AG04450 (cell line): ENCODE results near the gene PCDHA4. TPM values are rescaled to one million over a fixed set of nuclear protein-coding genes. Genes with fewer than 3 reads are reported as not detected.

ENCODE experiments used
- CTCF ChIA-PET: fragments of 300-600, 350-600 bp; formaldehyde crosslinking; extraction: SDS; loops from one replicate; lab custom pipeline; 2022; ENCODE audit warnings: antibody characterized with exemption, inconsistent platforms; lab: Charles Lee
- POLR2A ChIA-PET: fragments of 350-600 bp; formaldehyde crosslinking; extraction: SDS; loops from one replicate; lab custom pipeline; 2021; ENCODE audit warnings: antibody characterized with exemption, inconsistent platforms; lab: Yijun Ruan, JAX
- DNase-seq: peaks from one replicate; pipeline ENCODE4 v3.0.0-alpha.2; 2011; ENCODE audit warnings: low read depth, low spot score
- H3K27ac ChIP-seq: one replicate; pipeline ENCODE4 v1.5.1; 2012; ENCODE audit warnings: low read depth, low read length, control low read depth
- H3K27me3 ChIP-seq: one replicate; pipeline ENCODE4 v1.6.0; 2012; ENCODE audit warnings: low read length; ENCODE audit not compliant: control insufficient read depth, insufficient read depth
- H3K4me3 ChIP-seq: 2 replicates; pipeline ENCODE4 v1.5.1; 2011; ENCODE audit warnings: mild to moderate bottlenecking, low read depth, low read length, control low read depth
- H3K9me3 ChIP-seq: 2 replicates; pipeline ENCODE4 v1.5.1; 2012; ENCODE audit warnings: low read length; ENCODE audit not compliant: control insufficient read depth, insufficient read depth
- CTCF ChIP-seq: IDR thresholded peaks from 2 replicates; pipeline ENCODE4 v1.5.1; 2011; ENCODE audit warnings: low read depth, low read length, control low read depth, inconsistent platforms
- polyA plus RNA-seq: library from polyadenylated mRNA; depleted of rRNA; stranded (reverse); fragments of >200 nt; gene quantifications from 2 replicates; pipeline ENCODE4 v1.2.3, GENCODE V29; 2011; rRNA removed

Gene PCDHA4
- polyA plus RNA-seq, 1 experiment, result not detected

DNA sequence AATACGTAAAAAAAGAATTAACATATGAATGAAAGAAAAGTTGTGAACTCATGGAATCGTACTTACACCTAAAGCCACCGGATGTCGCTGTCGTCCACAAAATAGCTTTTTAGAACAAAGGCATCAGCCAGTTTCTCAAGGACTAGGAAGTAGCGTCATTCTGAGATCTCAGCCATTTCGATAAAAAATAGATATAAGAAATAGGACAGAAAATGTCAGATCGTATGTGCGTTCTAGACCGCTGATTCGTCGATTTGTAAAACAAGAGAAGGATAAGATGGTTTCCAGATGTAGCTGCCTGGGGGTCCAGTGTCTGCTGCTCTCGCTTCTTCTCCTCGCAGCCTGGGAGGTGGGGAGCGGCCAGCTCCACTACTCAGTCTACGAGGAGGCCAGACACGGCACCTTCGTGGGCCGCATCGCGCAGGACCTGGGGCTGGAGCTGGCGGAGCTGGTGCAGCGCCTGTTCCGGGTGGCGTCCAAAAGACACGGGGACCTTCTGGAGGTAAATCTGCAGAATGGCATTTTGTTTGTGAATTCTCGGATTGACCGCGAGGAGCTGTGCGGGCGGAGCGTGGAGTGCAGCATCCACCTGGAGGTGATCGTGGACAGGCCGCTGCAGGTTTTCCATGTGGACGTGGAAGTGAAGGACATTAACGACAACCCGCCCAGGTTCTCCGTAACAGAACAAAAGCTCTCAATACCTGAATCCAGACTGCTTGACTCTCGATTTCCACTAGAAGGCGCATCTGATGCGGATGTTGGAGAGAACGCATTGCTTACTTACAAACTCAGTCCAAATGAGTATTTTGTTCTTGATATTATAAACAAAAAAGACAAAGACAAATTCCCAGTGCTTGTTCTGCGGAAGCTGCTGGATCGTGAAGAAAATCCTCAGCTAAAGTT is 49.2 kb downstream of the PCDHA4 start, which contains the start of gene PCDHA10:
Gene PCDHA10 (plus strand): TSS at position 126 of the 903 bp plus-strand sequence. CDS start 152 bp downstream, at position 278.
- no peak for TF ChIP-seq CTCF
- no peak within 1 kb of the TSS for H3K4me3 ChIP-seq
- ChIA-PET CTCF (no interaction called here), POLR2A (no interaction called here)
- peaks cover 31% of the 10 kb centered on the region for H3K9me3 ChIP-seq
- H3K27me3 ChIP-seq, result no peaks in the 10 kb centered on the region
- H3K27ac ChIP-seq, result no peak within 1 kb of the TSS
- no peak for DNase-seq

DNA sequence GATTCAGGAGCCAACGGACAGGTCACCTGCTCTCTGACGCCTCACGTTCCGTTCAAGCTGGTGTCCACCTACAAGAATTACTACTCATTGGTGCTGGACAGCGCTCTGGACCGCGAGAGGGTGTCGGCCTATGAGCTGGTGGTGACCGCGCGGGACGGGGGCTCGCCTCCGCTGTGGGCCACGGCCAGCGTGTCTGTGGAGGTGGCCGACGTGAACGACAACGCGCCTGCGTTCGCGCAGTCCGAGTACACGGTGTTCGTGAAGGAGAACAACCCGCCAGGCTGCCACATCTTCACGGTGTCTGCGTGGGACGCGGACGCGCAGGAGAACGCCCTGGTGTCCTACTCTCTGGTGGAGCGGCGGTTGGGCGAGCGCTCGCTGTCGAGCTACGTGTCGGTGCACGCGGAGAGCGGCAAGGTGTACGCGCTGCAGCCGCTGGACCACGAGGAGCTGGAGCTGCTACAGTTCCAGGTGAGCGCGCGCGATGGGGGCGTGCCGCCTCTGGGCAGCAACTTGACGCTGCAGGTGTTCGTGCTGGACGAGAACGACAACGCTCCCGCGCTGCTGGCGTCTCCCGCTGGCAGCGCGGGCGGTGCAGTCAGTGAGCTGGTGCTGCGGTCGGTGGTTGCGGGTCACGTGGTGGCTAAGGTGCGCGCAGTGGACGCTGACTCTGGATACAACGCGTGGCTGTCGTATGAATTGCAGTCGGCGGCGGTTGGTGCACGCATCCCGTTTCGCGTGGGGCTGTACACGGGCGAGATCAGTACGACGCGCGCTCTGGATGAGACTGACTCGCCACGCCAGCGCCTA is 50.5 kb downstream of the PCDHA4 start:
- Histone ChIP-seq H3K9me3 (peaks cover 40% of the 10 kb centered on the region), H3K27ac (no peak overlapping the region), H3K4me3 (no peak overlapping the region), H3K27me3 (no peaks in the 10 kb centered on the region)
- no peak for DNase-seq
- CTCF ChIA-PET, result no interaction called here
- POLR2A ChIA-PET, result no interaction called here
- no peak for TF ChIP-seq CTCF

DNA sequence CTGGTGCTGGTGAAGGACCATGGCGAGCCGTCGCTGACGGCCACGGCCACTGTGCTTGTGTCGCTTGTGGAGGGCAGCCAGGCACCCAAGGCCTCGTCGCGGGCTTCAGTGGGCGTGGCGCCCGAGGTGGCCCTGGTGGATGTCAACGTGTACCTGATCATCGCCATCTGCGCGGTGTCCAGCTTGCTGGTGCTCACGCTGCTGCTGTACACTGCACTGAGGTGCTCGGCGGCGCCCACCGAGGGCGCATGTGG is 51.0 kb downstream of the PCDHA4 start:
- no peak overlapping the region for H3K4me3 ChIP-seq
- peaks cover 43% of the 10 kb centered on the region for H3K9me3 ChIP-seq
- H3K27ac ChIP-seq, result no peak overlapping the region
- ChIA-PET CTCF (no interaction called here), POLR2A (no interaction called here)
- no peak for DNase-seq
- TF ChIP-seq CTCF, result no peak
- H3K27me3 ChIP-seq, result no peaks in the 10 kb centered on the region

DNA sequence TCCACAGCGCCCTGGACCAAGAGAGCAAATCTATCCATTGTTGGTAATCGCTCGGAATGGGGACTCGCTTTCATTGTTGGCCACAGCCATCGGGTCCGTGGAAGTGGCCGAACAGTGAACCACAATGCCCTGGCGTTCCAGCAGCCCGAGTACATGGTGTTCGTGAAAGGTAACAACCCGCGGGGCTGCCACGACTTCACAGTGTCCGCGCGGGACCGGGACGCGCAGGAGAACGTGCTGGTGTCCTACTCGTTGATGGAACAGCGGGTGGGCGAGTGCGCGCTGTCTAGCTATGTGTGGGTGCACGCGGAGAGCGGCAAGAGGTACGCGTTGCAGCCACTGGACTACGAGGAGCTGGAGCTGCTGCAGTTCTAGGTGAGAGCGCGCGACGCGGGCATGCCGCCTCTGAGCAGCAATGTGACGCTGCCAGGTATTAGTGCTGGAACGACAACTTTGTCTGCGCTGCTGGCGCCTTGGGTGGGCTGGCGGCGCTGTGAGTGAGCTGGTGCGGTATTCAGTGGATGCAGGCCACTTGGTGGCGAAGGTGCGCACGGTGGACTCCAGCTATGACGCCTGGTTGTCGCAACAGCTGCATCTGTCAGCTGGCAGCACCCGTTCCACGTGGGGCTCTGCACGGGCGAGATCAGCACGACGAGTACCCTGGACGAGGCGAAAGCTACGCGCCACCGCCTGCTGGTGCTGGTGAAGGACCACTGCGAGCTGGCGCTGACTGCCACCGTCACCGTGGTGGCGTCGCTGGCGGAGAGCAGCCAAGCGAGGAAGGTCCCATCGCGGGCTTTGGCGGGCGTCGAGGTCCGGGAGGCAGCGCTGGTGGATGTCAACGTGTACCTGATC is 55.8 kb downstream of the PCDHA4 start:
- H3K27ac ChIP-seq, result no peak overlapping the region
- CTCF ChIA-PET, result no interaction called here
- peaks cover 33% of the 10 kb centered on the region for H3K9me3 ChIP-seq
- H3K4me3 ChIP-seq, result no peak overlapping the region
- no peak for DNase-seq
- POLR2A ChIA-PET, result no interaction called here
- no peak for TF ChIP-seq CTCF
- no peaks in the 10 kb centered on the region for H3K27me3 ChIP-seq

Other genes with a start within 250 kb of the PCDHA4 start
- gene SRA1, start 249.6 kb upstream of the PCDHA4 start, polyA plus RNA-seq, result 52.3 and 52.8 TPM in 2 replicates
- 13.6 and 14.9 TPM in 2 replicates for gene APBB3, start 242.5 kb upstream of the PCDHA4 start, polyA plus RNA-seq
- gene SLC35A4, start 242.2 kb upstream of the PCDHA4 start, polyA plus RNA-seq, result 63.4 and 86.2 TPM in 2 replicates
- gene CD14, start 173.9 kb upstream of the PCDHA4 start, polyA plus RNA-seq, result 0.29 and 0.71 TPM in 2 replicates
- gene TMCO6, start 167.6 kb upstream of the PCDHA4 start, polyA plus RNA-seq, result 5.0 and 5.7 TPM in 2 replicates
- gene NDUFA2, start 159.4 kb upstream of the PCDHA4 start, polyA plus RNA-seq, result 64.0 and 85.6 TPM in 2 replicates
- 118 and 136 TPM in 2 replicates for gene IK, start 159.2 kb upstream of the PCDHA4 start, polyA plus RNA-seq
- gene WDR55, start 142.2 kb upstream of the PCDHA4 start, polyA plus RNA-seq, result 13.6 and 14.3 TPM in 2 replicates
- 0.14 and 0.31 TPM in 2 replicates for gene DND1, start 133.5 kb upstream of the PCDHA4 start, polyA plus RNA-seq
- gene HARS1, start 115.7 kb upstream of the PCDHA4 start, polyA plus RNA-seq, result 93.6 and 98.8 TPM in 2 replicates
- 39.9 and 48.6 TPM in 2 replicates for gene HARS2, start 115.6 kb upstream of the PCDHA4 start, polyA plus RNA-seq
- 66.6 and 82.8 TPM in 2 replicates for gene ZMAT2, start 106.6 kb upstream of the PCDHA4 start, polyA plus RNA-seq
- 0.06 and 0.09 TPM in 2 replicates for gene PCDHA1, start 20.9 kb upstream of the PCDHA4 start, polyA plus RNA-seq
- gene PCDHA2, start 12.2 kb upstream of the PCDHA4 start, polyA plus RNA-seq, result 0.05 and 0.07 TPM in 2 replicates
- gene PCDHA3, start 6.0 kb upstream of the PCDHA4 start, polyA plus RNA-seq, result 0.20 and 0.27 TPM in 2 replicates
- 0.02 TPM in 1 of 2 replicates, not detected in the other for gene PCDHA5, start 14.5 kb downstream of the PCDHA4 start, polyA plus RNA-seq
- 0.02 and 0.09 TPM in 2 replicates for gene PCDHA6, start 20.9 kb downstream of the PCDHA4 start, polyA plus RNA-seq
- gene PCDHA7, start 27.2 kb downstream of the PCDHA4 start, polyA plus RNA-seq, result 0.09 and 0.14 TPM in 2 replicates
- 0.01 TPM in 1 of 2 replicates, not detected in the other for gene PCDHA8, start 34.1 kb downstream of the PCDHA4 start, polyA plus RNA-seq
- gene PCDHA9, start 41.3 kb downstream of the PCDHA4 start, polyA plus RNA-seq, result 0.02 TPM in 1 of 2 replicates, not detected in the other
- 0.01 and 0.02 TPM in 2 replicates for gene PCDHA10, start 48.8 kb downstream of the PCDHA4 start, polyA plus RNA-seq
- not detected in 2 replicates for gene PCDHA11, start 61.9 kb downstream of the PCDHA4 start, polyA plus RNA-seq
- gene PCDHA12, start 68.2 kb downstream of the PCDHA4 start, polyA plus RNA-seq, result not detected in 2 replicates
- not detected in 2 replicates for gene PCDHA13, start 75.1 kb downstream of the PCDHA4 start, polyA plus RNA-seq
- 0.02 and 0.04 TPM in 2 replicates for gene PCDHAC1, start 119.2 kb downstream of the PCDHA4 start, polyA plus RNA-seq
- not detected in 2 replicates for gene PCDHAC2, start 159.4 kb downstream of the PCDHA4 start, polyA plus RNA-seq
- not detected in 2 replicates for gene PCDHB1, start 244.3 kb downstream of the PCDHA4 start, polyA plus RNA-seq